Upper lobe of right lung (tissue), 1 donor: Measurements from ENCODE around the gene LAMTOR3. TPM values are rescaled to one million over a fixed set of nuclear protein-coding genes. Genes with fewer than 3 reads are reported as not detected.

Source experiments
- ATAC-seq: fragments of 200-7000 bp; cut with Tn5 transposase; one replicate; pipeline ENCODE4 v1.9.1; 2020; ENCODE audit warnings: mild to moderate bottlenecking, moderate library complexity
- DNase-seq: peaks from one replicate; pipeline ENCODE4 v3.0.0-alpha.2; 2020
- H3K27ac ChIP-seq: fragments of 200-600 bp; one replicate; pipeline ENCODE4 v1.8.0; 2022
- H3K27me3 ChIP-seq: fragments of 200-600 bp; one replicate; pipeline ENCODE4 v1.8.0; 2022; ENCODE audit warnings: mild to moderate bottlenecking
- H3K36me3 ChIP-seq: fragments of 200-600 bp; one replicate; pipeline ENCODE4 v1.8.0; 2022
- H3K4me1 ChIP-seq: fragments of 200-600 bp; one replicate; pipeline ENCODE4 v1.8.0; 2022
- H3K4me3 ChIP-seq: fragments of 200-600 bp; one replicate; pipeline ENCODE4 v1.8.0; 2022; ENCODE audit warnings: mild to moderate bottlenecking
- H3K9me3 ChIP-seq: fragments of 200-600 bp; one replicate; pipeline ENCODE4 v1.8.0; 2022
- CTCF ChIP-seq: fragments of 200-600 bp; IDR thresholded peaks from one replicate; pipeline ENCODE4 v1.8.0; 2022; ENCODE audit warnings: antibody characterized with exemption
- intact Hi-C: fragments of 100-400 bp; cut with DNase I; formaldehyde crosslinking; loops from one replicate; pipeline ENCODE4 v1.11.0; 2022
- total RNA-seq: library from RNA; stranded (reverse); fragmentation: NEBNext Ultra II Directional; extraction: Animal tissue kit (Norgen Biotek cat#: 25700); gene quantifications from one replicate; pipeline ENCODE4 v1.2.1, GENCODE V29; 2021
- donor health status: DM: no; HTN: yes; CAD: no; lungs with severe emphysema.

LAMTOR3 gene
- total RNA-seq, 1 donor from 2014 or later: 43.5 TPM

- Histone ChIP-seq H3K36me3 (no peaks in the 10 kb centered on the region), H3K4me3 (no peak overlapping the region), H3K27ac (no peak overlapping the region), H3K4me1 (no peaks in the 10 kb centered on the region), H3K9me3 (no peaks in the 10 kb centered on the region), H3K27me3 (no peaks in the 10 kb centered on the region)
- DNase-seq: no peak
- no peak for TF ChIP-seq CTCF
- peak; percentile 65 for ATAC-seq
- intact Hi-C loops: no loop called here
Measured at GRCh38 chr4:99847362-99847976, 46.8 kb downstream of the LAMTOR3 start.

GRCh38 chr4:99846891-99847290 lies 47.3 kb downstream of the LAMTOR3 start:
- no peaks in the 10 kb centered on the region for H3K27me3 ChIP-seq
- no peak for TF ChIP-seq CTCF
- no peaks in the 10 kb centered on the region for H3K9me3 ChIP-seq
- no peak overlapping the region for H3K27ac ChIP-seq
- ATAC-seq (no peak), DNase-seq (no peak)
- no peaks in the 10 kb centered on the region for H3K36me3 ChIP-seq
- intact Hi-C loops: no loop called here
- no peak overlapping the region for H3K4me3 ChIP-seq
- no peaks in the 10 kb centered on the region for H3K4me1 ChIP-seq

DNA sequence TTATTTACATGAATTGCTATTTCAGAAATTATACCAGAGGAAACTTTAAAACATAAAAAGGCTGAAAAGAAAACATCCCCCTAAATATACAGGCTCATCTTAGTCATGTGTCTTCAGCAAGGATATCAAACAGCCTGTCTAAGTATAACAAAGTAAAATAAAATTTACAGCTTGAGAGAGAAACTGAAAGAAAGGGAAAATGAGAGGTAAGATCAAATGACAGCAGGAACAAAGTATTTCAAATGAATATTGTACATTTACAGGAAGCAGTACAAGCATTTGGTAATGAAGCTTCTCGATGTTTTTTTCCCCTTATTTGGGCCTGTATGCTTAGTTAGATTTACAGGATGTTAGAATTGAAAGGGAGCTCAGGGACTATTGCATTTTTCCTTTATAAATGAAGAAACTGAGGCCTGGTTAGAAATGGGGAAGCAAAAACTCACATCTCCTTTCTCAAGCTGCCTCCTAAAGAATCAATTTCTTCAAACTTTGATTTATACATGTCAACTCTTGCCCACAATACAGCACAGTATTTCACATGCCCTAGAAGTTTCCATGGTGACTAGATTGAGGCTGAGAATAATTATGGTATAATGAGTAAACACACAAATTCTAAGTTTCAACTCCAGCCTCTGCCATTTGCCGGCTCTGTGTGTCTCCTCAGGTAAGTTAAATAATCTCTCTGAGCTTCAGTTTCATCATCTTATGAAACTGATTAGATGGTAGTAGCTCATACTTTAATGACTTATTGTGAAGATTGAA lies 48.3 kb downstream of the LAMTOR3 start:
- H3K9me3 ChIP-seq: no peaks in the 10 kb centered on the region
- H3K4me1 ChIP-seq: no peaks in the 10 kb centered on the region
- intact Hi-C loops: no loop called here
- no peak for DNase-seq
- H3K36me3 ChIP-seq: no peaks in the 10 kb centered on the region
- no peaks in the 10 kb centered on the region for H3K27me3 ChIP-seq
- H3K4me3 ChIP-seq: no peak overlapping the region
- no peak overlapping the region for H3K27ac ChIP-seq
- ATAC-seq: no peak
- no peak for TF ChIP-seq CTCF

DNA sequence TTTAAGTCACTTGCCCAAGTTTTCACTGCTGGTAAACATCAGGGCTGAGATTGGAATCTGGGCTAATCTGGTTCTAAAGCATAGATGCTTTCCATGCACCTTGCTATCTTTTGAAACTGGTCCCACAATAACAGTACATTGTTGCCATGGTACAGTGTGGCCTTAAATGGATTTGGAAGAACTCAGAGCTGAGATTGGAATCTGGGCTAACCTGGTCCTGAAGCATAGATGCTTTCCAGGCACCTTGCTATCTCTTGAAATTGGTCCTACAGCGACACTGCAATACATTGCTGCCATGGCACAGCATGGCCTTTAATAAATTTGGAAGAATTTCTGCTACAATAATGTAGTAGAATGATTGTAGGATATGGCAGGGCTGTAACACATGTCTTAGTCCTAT lies 49.0 kb downstream of the LAMTOR3 start:
- ATAC-seq (no peak), DNase-seq (no peak)
- Histone ChIP-seq H3K9me3 (no peaks in the 10 kb centered on the region), H3K27me3 (no peaks in the 10 kb centered on the region), H3K27ac (no peak overlapping the region), H3K4me1 (no peaks in the 10 kb centered on the region), H3K36me3 (no peaks in the 10 kb centered on the region), H3K4me3 (no peak overlapping the region)
- intact Hi-C loops: no loop called here
- no peak for TF ChIP-seq CTCF

- Histone ChIP-seq H3K4me1 (no peaks in the 10 kb centered on the region), H3K9me3 (no peaks in the 10 kb centered on the region), H3K36me3 (no peaks in the 10 kb centered on the region), H3K27me3 (no peaks in the 10 kb centered on the region), H3K27ac (no peak overlapping the region), H3K4me3 (no peak overlapping the region)
- ATAC-seq: no peak
- intact Hi-C loops: no loop called here
- no peak for DNase-seq
- no peak for TF ChIP-seq CTCF
Measured at GRCh38 chr4:99844048-99844447, 50.2 kb downstream of the LAMTOR3 start.
